ENCODE results near the gene RMDN3.

RMDN3 gene

DNA sequence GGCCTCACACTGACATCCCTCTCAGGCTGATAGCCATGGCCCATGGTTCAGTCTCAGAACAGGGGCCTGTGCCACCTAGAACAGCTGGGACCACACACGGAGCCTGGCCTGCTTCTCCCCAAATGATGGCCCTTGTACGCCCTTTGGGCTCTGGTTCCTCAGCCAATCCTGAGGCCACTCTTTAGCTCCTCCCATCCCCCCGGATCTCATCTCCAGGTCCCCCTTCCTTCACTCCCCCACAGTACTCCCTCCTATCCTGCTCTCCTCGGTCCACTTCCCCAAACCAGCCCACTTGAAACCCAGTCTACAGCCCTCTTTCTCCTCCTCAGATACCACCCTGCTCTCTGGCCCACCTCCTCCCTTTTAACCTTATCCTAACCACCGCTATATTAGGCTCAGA lies 34.1 kb upstream of the RMDN3 start:
- no peak overlapping the region for H3K4me3 ChIP-seq (ENCODE audit: low read depth, low read length)
- DNase-seq: no peak
- H3K27ac ChIP-seq: peak overlapping the region; percentile 67
- H3K36me3 ChIP-seq: no peaks in the 10 kb centered on the region; the same call in 1 of the 2 replicates
- TF ChIP-seq, protein P1, sequence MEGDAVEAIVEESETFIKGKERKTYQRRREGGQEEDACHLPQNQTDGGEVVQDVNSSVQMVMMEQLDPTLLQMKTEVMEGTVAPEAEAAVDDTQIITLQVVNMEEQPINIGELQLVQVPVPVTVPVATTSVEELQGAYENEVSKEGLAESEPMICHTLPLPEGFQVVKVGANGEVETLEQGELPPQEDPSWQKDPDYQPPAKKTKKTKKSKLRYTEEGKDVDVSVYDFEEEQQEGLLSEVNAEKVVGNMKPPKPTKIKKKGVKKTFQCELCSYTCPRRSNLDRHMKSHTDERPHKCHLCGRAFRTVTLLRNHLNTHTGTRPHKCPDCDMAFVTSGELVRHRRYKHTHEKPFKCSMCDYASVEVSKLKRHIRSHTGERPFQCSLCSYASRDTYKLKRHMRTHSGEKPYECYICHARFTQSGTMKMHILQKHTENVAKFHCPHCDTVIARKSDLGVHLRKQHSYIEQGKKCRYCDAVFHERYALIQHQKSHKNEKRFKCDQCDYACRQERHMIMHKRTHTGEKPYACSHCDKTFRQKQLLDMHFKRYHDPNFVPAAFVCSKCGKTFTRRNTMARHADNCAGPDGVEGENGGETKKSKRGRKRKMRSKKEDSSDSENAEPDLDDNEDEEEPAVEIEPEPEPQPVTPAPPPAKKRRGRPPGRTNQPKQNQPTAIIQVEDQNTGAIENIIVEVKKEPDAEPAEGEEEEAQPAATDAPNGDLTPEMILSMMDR (IDR thresholded peaks at IDR 0.05; ENCODE audit: low read depth, low read length): no peak
- no peaks in the 10 kb centered on the region for H3K27me3 ChIP-seq (ENCODE audit: insufficient read depth, low read depth, severe bottlenecking)
- no peaks in the 10 kb centered on the region for H3K9me3 ChIP-seq (ENCODE audit: severe bottlenecking)

DNA sequence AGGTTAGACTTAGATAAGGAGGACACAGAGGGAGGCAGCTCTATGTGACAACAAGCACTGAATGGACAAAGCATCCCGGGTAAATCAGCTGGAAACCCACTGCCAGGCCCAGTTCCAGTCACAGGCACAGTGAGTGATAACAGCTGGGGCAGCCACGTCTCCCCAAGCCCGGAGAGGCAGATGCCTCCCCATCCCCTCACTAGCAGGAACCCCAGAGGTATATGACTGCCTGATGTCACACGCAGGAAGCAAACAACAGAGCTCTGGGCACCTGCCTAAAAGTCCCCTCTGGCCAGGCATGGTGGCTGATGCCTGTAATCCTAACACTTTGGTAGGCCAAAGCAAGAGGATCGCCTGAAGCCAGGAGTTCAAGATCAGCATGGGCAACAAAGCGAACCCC lies 32.9 kb upstream of the RMDN3 start:
- no peak overlapping the region for H3K27ac ChIP-seq
- H3K36me3 ChIP-seq: no peaks in the 10 kb centered on the region; the same call in 1 of the 2 replicates
- TF ChIP-seq, protein P1 (IDR thresholded peaks at IDR 0.05; ENCODE audit: low read depth, low read length): no peak
- no peak overlapping the region for H3K4me3 ChIP-seq (ENCODE audit: low read depth, low read length)
- no peaks in the 10 kb centered on the region for H3K27me3 ChIP-seq (ENCODE audit: insufficient read depth, low read depth, severe bottlenecking)
- no peak for DNase-seq
- no peaks in the 10 kb centered on the region for H3K9me3 ChIP-seq (ENCODE audit: severe bottlenecking)

DNA sequence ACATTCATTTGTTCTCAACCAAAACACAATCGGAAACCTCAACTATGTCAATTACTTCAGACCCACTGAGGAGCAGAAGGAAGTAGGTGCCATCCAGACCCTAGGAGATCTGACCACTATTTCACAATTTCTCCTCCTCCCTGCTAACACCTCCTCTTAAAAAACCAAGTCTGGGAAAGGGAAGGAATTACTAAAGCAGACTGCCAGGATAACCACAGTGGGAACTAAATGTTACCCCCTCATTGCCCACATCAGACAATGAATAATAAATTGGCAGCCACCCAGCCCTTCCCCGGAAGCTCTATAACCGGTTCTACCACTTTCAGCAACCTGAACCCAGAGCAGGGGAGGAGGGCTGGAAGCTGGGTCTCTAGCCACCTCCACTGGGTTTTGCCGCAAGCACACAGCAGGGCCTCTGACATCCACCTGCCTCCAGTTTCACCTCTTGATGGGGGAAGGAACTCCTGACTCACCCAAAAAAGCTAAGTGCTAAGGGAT lies 32.3 kb upstream of the RMDN3 start:
- Histone ChIP-seq H3K4me3 (ENCODE audit: low read depth, low read length) (no peak overlapping the region), H3K27ac (no peak overlapping the region), H3K27me3 (ENCODE audit: insufficient read depth, low read depth, severe bottlenecking) (no peaks in the 10 kb centered on the region), H3K36me3 (no peaks in the 10 kb centered on the region; the same call in 1 of the 2 replicates), H3K9me3 (ENCODE audit: severe bottlenecking) (no peaks in the 10 kb centered on the region)
- no peak for DNase-seq
- TF ChIP-seq, protein P1 (IDR thresholded peaks at IDR 0.05; ENCODE audit: low read depth, low read length): no peak

DNA sequence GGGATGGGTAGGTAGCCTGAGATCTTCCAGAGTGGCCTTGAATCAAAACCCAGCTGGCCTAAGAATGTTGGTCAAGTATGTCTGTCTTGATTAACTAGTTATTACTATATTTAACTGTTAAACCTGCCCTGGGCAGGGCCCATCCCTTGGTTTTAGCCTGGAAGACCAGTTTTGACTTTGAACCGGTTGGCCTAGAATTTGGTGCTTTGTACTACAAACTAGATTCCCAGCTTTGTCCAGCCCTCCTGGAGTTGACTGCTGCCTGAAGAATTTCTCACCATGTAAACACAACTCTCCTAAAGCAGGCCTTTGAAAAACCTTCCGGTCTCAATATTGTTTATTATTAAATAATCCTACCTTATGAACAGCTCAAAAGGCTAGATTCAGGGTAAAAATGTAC lies 30.8 kb upstream of the RMDN3 start:
- Histone ChIP-seq H3K27ac (no peak overlapping the region), H3K27me3 (ENCODE audit: insufficient read depth, low read depth, severe bottlenecking) (no peaks in the 10 kb centered on the region), H3K9me3 (ENCODE audit: severe bottlenecking) (no peaks in the 10 kb centered on the region), H3K4me3 (ENCODE audit: low read depth, low read length) (no peak overlapping the region), H3K36me3 (no peaks in the 10 kb centered on the region)
- TF ChIP-seq, protein P1 (IDR thresholded peaks at IDR 0.05; ENCODE audit: low read depth, low read length): no peak
- no peak for DNase-seq

DNA sequence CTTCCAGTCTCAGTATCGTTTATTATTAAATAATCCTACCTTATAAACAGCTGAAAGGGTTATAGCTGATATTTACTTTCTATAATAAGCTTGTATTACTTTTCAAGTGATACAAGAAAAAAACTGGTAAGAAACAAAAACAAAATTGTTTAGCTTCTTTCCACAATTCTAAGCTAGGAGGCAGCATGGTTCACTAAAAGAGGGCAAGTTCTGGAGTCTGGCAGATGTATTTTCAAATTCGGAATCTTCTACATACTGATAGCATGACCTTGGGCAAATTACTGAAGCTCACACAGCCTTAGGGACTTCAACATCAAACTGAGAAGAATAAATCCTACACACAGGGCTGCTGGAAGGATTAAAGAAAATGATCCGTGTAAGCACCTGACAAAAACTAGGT lies 30.1 kb upstream of the RMDN3 start:
- H3K27ac ChIP-seq: no peak overlapping the region
- H3K9me3 ChIP-seq (ENCODE audit: severe bottlenecking): no peaks in the 10 kb centered on the region
- no peaks in the 10 kb centered on the region for H3K27me3 ChIP-seq (ENCODE audit: insufficient read depth, low read depth, severe bottlenecking)
- H3K4me3 ChIP-seq (ENCODE audit: low read depth, low read length): no peak overlapping the region
- DNase-seq: no peak
- H3K36me3 ChIP-seq: no peaks in the 10 kb centered on the region
- TF ChIP-seq, protein P1 (IDR thresholded peaks at IDR 0.05; ENCODE audit: low read depth, low read length): no peak

DNA sequence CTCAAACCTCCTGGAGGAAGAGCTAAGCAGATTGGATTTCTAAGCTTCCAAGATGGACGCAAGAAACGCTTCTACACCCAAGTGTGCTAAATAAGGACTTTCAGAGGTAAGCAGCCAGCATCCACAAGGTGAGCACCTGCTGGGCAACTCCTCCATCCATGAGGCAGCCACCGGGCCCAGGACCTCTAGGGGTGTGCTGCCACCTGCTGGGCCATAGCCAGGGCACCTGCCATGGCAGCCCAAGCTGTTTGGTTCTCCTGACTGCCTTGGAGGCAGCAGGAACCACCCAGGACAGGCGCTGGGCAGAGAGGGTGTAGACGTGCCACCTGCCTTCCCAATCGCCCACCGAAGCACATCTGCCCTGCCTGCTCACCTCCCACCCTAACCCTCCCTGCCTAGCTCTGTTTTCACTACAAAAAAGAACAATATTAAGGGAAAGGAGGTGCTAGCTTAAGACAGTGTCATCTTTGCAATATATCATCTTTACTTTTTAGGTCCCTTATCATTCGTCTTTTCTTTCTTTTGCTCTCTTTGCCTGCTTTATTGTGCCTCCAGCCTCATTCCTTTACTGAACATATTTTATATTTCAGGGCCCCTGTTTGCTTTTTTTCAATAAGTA lies 27.7 kb upstream of the RMDN3 start:
- TF ChIP-seq, protein P1 (IDR thresholded peaks at IDR 0.05; ENCODE audit: low read depth, low read length): peak; percentile 97
- H3K9me3 ChIP-seq (ENCODE audit: severe bottlenecking): no peaks in the 10 kb centered on the region
- no peak overlapping the region for H3K27ac ChIP-seq
- H3K27me3 ChIP-seq (ENCODE audit: insufficient read depth, low read depth, severe bottlenecking): no peaks in the 10 kb centered on the region
- DNase-seq: peak; percentile 83
- no peak overlapping the region for H3K4me3 ChIP-seq (ENCODE audit: low read depth, low read length)
- H3K36me3 ChIP-seq: peaks cover 11% of the 10 kb centered on the region

All from WERI-Rb-1 (cell line).